ENCODE data around the gene LOXL3. TPM values are rescaled to one million over a fixed set of nuclear protein-coding genes. Genes with fewer than 3 reads are reported as not detected.
A peak's percentile ranks its signal among the peaks of the same experiment; 100 is the strongest.

The LOXL3 gene
- polyA plus RNA-seq, 1 of the 3 experiments (the other 2 are of a cell fraction) = 47.9 TPM

- peak; percentile 40 for DNase-seq
- peaks cover 19% of the 10 kb centered on the region for H3F3A ChIP-seq (replicated peaks; ENCODE audit: insufficient read depth)
- peak overlapping the region; percentile 52; the same call in 1 of the 2 replicates for H2AFZ ChIP-seq (ENCODE audit: low read depth)
- H3K27ac ChIP-seq (ENCODE audit: low read depth in 2 of 2, low read length in 1 of 2) = peak overlapping the region in 1 of 2 experiments; percentile 18; a peak in 1 of 4 replicates
- peak overlapping the region; percentile 52 to 60 for H3K4me3 ChIP-seq (ENCODE audit: low read depth in 2 of 2, low read length in 1 of 2)
- peak overlapping the region; percentile 52; the same call in 1 of the 2 replicates for H3K9ac ChIP-seq
- no peaks in the 10 kb centered on the region for H4K20me1 ChIP-seq (ENCODE audit: insufficient read depth)
- no peaks in the 10 kb centered on the region for H3K27me3 ChIP-seq (ENCODE audit: insufficient read depth)
- H3K4me1 ChIP-seq (ENCODE audit: control insufficient read depth in 1 of 2, insufficient read depth in 2 of 2, low read depth in 1 of 2, low read length in 1 of 2) = peaks cover 9 to 37% of the 10 kb centered on the region in 2 experiments; a peak in 3 of 4 replicates
- no peak for TF ChIP-seq GABPA (IDR thresholded peaks at IDR 0.05; ENCODE audit: low read depth)
- TF ChIP-seq YY1 (IDR thresholded peaks at IDR 0.05; ENCODE audit: low read depth) = no peak
- no peak for TF ChIP-seq POLR2AphosphoS5 (IDR thresholded peaks at IDR 0.05; ENCODE audit: low read depth, low read length)
- TF ChIP-seq PBX3 (IDR thresholded peaks at IDR 0.05) = no peak
- no peak for TF ChIP-seq EP300 (IDR thresholded peaks at IDR 0.05; ENCODE audit: borderline replicate concordance in 1 of 2, low read depth in 1 of 2, low read length in 1 of 2)
- no peak for TF ChIP-seq JUND (IDR thresholded peaks at IDR 0.05)
- TF ChIP-seq NFIC (IDR thresholded peaks at IDR 0.05; ENCODE audit: borderline replicate concordance) = no peak
- H3K79me2 ChIP-seq (ENCODE audit: insufficient read depth) = peaks cover 42% of the 10 kb centered on the region
- H3K9me3 ChIP-seq = no peaks in the 10 kb centered on the region
- no peaks in the 10 kb centered on the region for H3K9me2 ChIP-seq
- H3K36me3 ChIP-seq (replicated peaks in 1 of 2; ENCODE audit: control insufficient read depth in 1 of 2, insufficient read depth in 2 of 2, low read length in 1 of 2) = peaks cover 7 to 15% of the 10 kb centered on the region in 2 experiments
- CTCF ChIA-PET = interaction anchor here (1.0 to 3.2 kb wide), 2 partner anchors 27 to 38 kb away, joined by 3 to 19 read pairs; no protein-coding TSS in a partner anchor
- POLR2A ChIA-PET = no interaction called here
- H3K4me2 ChIP-seq = peak overlapping the region; percentile 91
- WGBS (ENCODE audit: low lambda C conversion rate) = 73% methylated on average over 11 of the region's 26 CpGs
Measured at GRCh38 chr2:74548285-74548899, 5.3 kb downstream of the LOXL3 start.

- CTCF ChIA-PET = interaction anchor here (1.0 to 5.6 kb wide), 3 partner anchors 13 to 81 kb away, joined by 3 to 26 read pairs (median 3); partner anchors contain the start of gene MOGS
- DNase-seq = no peak
- TF ChIP-seq USF1 (IDR thresholded peaks at IDR 0.05; ENCODE audit: borderline replicate concordance, low read depth) (no peak), REST (IDR thresholded peaks at IDR 0.05; ENCODE audit: low read depth, low read length) (no peak), NFIC (IDR thresholded peaks at IDR 0.05; ENCODE audit: borderline replicate concordance) (no peak), TCF12 (IDR thresholded peaks at IDR 0.05) (no peak), SIN3A (IDR thresholded peaks at IDR 0.05; ENCODE audit: borderline replicate concordance, low read depth, low read length) (no peak), IRF3 (IDR thresholded peaks at IDR 0.05; ENCODE audit: low read depth, low read length) (no peak), CHD2 (IDR thresholded peaks at IDR 0.05; ENCODE audit: low read length, partially characterized antibody) (no peak), TAF1 (IDR thresholded peaks at IDR 0.05; ENCODE audit: borderline replicate concordance, low read depth, low read length) (no peak), RCOR1 (IDR thresholded peaks at IDR 0.05; ENCODE audit: low read length) (no peak), RFX5 (IDR thresholded peaks at IDR 0.05; ENCODE audit: low read length) (no peak), FOXJ3 (CRISPR knock-in tag; IDR thresholded peaks at IDR 0.05) (no peak), FOSL2 (IDR thresholded peaks at IDR 0.05; ENCODE audit: borderline replicate concordance, low read depth) (no peak), CTCF (IDR thresholded peaks at IDR 0.05) (no peak)
Measured at GRCh38 chr2:74546004-74546403, 7.7 kb downstream of the LOXL3 start.

More at GRCh38 chr2:74546004-74546403, 7.7 kb downstream of the LOXL3 start:
- H3F3A ChIP-seq (replicated peaks; ENCODE audit: insufficient read depth) = peaks cover 7% of the 10 kb centered on the region
- no peaks in the 10 kb centered on the region for H3K9me3 ChIP-seq
- H3K36me3 ChIP-seq (replicated peaks in 1 of 2; ENCODE audit: control insufficient read depth in 1 of 2, insufficient read depth in 2 of 2, low read length in 1 of 2) = peaks cover 7 to 8% of the 10 kb centered on the region in 2 experiments
- H3K9me2 ChIP-seq = no peaks in the 10 kb centered on the region
- peaks cover 18% of the 10 kb centered on the region; the same call in 1 of the 2 replicates for H3K79me2 ChIP-seq (ENCODE audit: insufficient read depth)
- H3K4me3 ChIP-seq (ENCODE audit: low read depth in 2 of 2, low read length in 1 of 2) = no peak overlapping the region
- POLR2A ChIA-PET = interaction anchor here (0.6 kb wide), 1 partner anchor 62 kb away, joined by 3 read pairs; no protein-coding TSS in a partner anchor
- H3K9ac ChIP-seq = no peak overlapping the region
- H2AFZ ChIP-seq (ENCODE audit: low read depth) = no peak overlapping the region
- 76% methylated on average over 3 of the region's 3 CpGs for WGBS (ENCODE audit: low lambda C conversion rate)
- peaks cover 4 to 18% of the 10 kb centered on the region in 2 experiments; a peak in 3 of 4 replicates for H3K4me1 ChIP-seq (ENCODE audit: control insufficient read depth in 1 of 2, insufficient read depth in 2 of 2, low read depth in 1 of 2, low read length in 1 of 2)
- no peaks in the 10 kb centered on the region for H3K27me3 ChIP-seq (ENCODE audit: insufficient read depth)
- H3K4me2 ChIP-seq = no peak overlapping the region
- no peaks in the 10 kb centered on the region for H4K20me1 ChIP-seq (ENCODE audit: insufficient read depth)
- H3K27ac ChIP-seq (ENCODE audit: low read depth in 2 of 2, low read length in 1 of 2) = no peak overlapping the region
